ENCODE data around the gene PPM1F. TPM values are rescaled to one million over a fixed set of nuclear protein-coding genes. Genes with fewer than 3 reads are reported as not detected.

Gene PPM1F
- polyA plus RNA-seq, 1 donor from 2014 or later = 28.3 TPM

DNA sequence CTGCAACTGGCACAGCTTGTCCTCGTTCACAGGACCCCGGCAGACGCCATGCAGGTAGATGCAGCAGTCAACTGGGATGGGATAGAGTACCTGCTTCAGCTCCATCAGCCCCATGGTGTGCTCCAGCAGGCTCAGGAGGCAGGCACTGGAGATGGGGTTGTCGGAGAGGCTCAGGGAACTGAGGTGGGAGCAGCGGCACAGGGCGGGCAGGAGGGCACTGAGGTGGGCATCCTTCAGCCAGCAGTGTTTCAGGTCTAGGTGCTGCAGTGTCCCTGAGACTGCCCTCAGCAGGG lies 38.6 kb upstream of the PPM1F start:
- Histone ChIP-seq H3K27me3 (ENCODE audit: insufficient read depth, low read depth, low read length) (no peaks in the 10 kb centered on the region), H3K4me3 (ENCODE audit: low read length) (no peak overlapping the region), H3K9me2 (ENCODE audit: insufficient read depth, low read length) (no peaks in the 10 kb centered on the region), H3K36me3 (ENCODE audit: insufficient read depth, low read length) (no peaks in the 10 kb centered on the region), H3K4me2 (ENCODE audit: low read length) (no peak overlapping the region), H2AFZ (ENCODE audit: low read depth, low read length) (no peak overlapping the region), H3K79me2 (replicated peaks; ENCODE audit: insufficient read depth, low read length) (no peaks in the 10 kb centered on the region), H4K20me1 (ENCODE audit: insufficient read depth) (no peaks in the 10 kb centered on the region), H3K27ac (ENCODE audit: low read length) (no peak overlapping the region), H3K9me3 (ENCODE audit: low read length) (no peaks in the 10 kb centered on the region), H3K9ac (ENCODE audit: low read length) (no peak overlapping the region), H3F3A (ENCODE audit: insufficient read depth, low read length, poor library complexity, severe bottlenecking) (no peaks in the 10 kb centered on the region)
- TF ChIP-seq TAF1 (IDR thresholded peaks at IDR 0.05; ENCODE audit: low read depth) = no peak
- no peak for TF ChIP-seq SMC3 (conservative IDR thresholded peaks at IDR 0.05; ENCODE audit: poor library complexity)
- no peak for TF ChIP-seq POLR2AphosphoS5 (IDR thresholded peaks at IDR 0.05)
- no peak for TF ChIP-seq MXI1 (conservative IDR thresholded peaks at IDR 0.05; ENCODE audit: poor library complexity, severe bottlenecking)
- TF ChIP-seq, protein P1, sequence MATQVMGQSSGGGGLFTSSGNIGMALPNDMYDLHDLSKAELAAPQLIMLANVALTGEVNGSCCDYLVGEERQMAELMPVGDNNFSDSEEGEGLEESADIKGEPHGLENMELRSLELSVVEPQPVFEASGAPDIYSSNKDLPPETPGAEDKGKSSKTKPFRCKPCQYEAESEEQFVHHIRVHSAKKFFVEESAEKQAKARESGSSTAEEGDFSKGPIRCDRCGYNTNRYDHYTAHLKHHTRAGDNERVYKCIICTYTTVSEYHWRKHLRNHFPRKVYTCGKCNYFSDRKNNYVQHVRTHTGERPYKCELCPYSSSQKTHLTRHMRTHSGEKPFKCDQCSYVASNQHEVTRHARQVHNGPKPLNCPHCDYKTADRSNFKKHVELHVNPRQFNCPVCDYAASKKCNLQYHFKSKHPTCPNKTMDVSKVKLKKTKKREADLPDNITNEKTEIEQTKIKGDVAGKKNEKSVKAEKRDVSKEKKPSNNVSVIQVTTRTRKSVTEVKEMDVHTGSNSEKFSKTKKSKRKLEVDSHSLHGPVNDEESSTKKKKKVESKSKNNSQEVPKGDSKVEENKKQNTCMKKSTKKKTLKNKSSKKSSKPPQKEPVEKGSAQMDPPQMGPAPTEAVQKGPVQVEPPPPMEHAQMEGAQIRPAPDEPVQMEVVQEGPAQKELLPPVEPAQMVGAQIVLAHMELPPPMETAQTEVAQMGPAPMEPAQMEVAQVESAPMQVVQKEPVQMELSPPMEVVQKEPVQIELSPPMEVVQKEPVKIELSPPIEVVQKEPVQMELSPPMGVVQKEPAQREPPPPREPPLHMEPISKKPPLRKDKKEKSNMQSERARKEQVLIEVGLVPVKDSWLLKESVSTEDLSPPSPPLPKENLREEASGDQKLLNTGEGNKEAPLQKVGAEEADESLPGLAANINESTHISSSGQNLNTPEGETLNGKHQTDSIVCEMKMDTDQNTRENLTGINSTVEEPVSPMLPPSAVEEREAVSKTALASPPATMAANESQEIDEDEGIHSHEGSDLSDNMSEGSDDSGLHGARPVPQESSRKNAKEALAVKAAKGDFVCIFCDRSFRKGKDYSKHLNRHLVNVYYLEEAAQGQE (IDR thresholded peaks at IDR 0.05; ENCODE audit: borderline replicate concordance) = no peak
- TF ChIP-seq RAD21 (conservative IDR thresholded peaks at IDR 0.05) = no peak
- no peak for TF ChIP-seq EZH2 (IDR thresholded peaks at IDR 0.05; ENCODE audit: borderline replicate concordance, insufficient read depth, low read length, poor library complexity, severe bottlenecking)
- TF ChIP-seq EP300 (conservative IDR thresholded peaks at IDR 0.05; ENCODE audit: poor library complexity, severe bottlenecking) = no peak
- TF ChIP-seq, protein P2, sequence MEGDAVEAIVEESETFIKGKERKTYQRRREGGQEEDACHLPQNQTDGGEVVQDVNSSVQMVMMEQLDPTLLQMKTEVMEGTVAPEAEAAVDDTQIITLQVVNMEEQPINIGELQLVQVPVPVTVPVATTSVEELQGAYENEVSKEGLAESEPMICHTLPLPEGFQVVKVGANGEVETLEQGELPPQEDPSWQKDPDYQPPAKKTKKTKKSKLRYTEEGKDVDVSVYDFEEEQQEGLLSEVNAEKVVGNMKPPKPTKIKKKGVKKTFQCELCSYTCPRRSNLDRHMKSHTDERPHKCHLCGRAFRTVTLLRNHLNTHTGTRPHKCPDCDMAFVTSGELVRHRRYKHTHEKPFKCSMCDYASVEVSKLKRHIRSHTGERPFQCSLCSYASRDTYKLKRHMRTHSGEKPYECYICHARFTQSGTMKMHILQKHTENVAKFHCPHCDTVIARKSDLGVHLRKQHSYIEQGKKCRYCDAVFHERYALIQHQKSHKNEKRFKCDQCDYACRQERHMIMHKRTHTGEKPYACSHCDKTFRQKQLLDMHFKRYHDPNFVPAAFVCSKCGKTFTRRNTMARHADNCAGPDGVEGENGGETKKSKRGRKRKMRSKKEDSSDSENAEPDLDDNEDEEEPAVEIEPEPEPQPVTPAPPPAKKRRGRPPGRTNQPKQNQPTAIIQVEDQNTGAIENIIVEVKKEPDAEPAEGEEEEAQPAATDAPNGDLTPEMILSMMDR (IDR thresholded peaks at IDR 0.05; ENCODE audit: poor library complexity, severe bottlenecking) = no peak

DNA sequence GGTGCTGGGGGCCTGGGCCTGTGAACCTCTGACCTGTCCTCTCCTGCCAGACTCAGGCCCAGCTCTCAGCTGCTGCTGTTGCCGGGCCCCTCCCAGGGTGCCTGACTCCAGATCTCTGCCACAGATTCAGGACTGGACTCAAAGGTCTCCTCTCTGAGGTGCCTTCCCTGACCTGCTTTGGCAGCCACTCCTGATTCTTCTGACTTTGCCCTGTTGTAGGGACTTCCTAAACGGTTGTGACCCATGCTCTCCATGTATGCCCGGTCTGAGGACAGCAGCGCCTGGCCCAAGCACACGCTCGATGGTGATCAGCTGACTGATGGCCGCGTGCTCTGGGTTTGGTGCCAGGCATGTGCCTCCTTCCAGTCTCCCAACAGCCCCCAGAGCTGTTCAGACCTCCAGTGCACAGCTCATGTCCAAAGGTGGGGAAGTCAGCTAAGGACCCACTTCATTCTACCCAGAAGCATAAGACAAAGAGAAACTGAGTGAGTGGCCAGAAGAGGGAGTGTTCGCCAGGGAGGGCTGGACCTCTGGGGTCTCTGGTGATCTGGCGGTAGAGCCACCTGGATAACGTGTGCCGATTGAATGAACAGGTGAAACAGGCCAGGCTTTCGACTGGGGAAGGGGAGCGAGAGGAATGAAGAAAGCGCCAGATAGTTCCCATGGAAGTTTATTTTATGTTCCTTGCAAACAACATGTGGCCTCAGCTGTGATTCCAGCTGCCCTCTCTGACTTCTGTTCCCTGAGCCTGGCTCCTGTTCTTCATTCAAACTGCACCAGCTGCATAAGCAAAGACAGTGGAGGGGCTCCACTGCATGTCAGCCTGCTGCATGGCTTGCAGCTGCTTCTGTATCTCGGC lies 38.0 kb upstream of the PPM1F start:
- H4K20me1 ChIP-seq (ENCODE audit: insufficient read depth) = no peaks in the 10 kb centered on the region
- no peaks in the 10 kb centered on the region for H3K9me2 ChIP-seq (ENCODE audit: insufficient read depth, low read length)
- no peaks in the 10 kb centered on the region for H3K9me3 ChIP-seq (ENCODE audit: low read length)
- no peaks in the 10 kb centered on the region for H3K79me2 ChIP-seq (replicated peaks; ENCODE audit: insufficient read depth, low read length)
- H3K27ac ChIP-seq (ENCODE audit: low read length) = no peak overlapping the region
- no peak overlapping the region for H2AFZ ChIP-seq (ENCODE audit: low read depth, low read length)
- no peaks in the 10 kb centered on the region for H3F3A ChIP-seq (ENCODE audit: insufficient read depth, low read length, poor library complexity, severe bottlenecking)
- H3K27me3 ChIP-seq (ENCODE audit: insufficient read depth, low read depth, low read length) = no peaks in the 10 kb centered on the region
- no peak overlapping the region for H3K9ac ChIP-seq (ENCODE audit: low read length)
- no peaks in the 10 kb centered on the region for H3K36me3 ChIP-seq (ENCODE audit: insufficient read depth, low read length)
- TF ChIP-seq RAD21 (conservative IDR thresholded peaks at IDR 0.05) (no peak), EP300 (conservative IDR thresholded peaks at IDR 0.05; ENCODE audit: poor library complexity, severe bottlenecking) (no peak)
- H3K4me2 ChIP-seq (ENCODE audit: low read length) = no peak overlapping the region
- no peak overlapping the region for H3K4me3 ChIP-seq (ENCODE audit: low read length)

All from neural cell (in vitro differentiated cells).